NCI-H526 (cell line): ENCODE data around the gene WLS.

ENCODE experiments used
- DNase-seq, 2 experiments: peaks; one replicate each; lab custom pipeline; 2025; lab: John Stamatoyannopoulos, UW

Gene WLS

DNA sequence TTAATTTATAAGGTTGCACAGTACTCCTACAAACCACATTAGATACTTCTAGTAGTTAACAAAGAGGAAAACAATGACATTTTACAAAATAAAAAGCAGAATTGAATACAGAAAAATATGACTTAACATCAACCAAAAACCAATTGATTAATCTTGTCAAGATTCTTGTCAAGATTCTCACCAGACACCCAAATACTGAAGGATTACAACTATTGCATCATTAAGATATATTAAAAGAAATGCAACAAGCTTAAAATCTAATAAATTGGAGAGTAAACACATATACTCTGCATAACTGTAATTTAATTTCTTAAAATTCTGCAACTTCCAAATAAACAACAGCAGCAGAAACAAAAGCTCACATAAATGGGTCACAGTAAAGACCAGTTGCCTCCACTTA lies 4.7 kb downstream of the WLS start:
- no peak for DNase-seq

DNA sequence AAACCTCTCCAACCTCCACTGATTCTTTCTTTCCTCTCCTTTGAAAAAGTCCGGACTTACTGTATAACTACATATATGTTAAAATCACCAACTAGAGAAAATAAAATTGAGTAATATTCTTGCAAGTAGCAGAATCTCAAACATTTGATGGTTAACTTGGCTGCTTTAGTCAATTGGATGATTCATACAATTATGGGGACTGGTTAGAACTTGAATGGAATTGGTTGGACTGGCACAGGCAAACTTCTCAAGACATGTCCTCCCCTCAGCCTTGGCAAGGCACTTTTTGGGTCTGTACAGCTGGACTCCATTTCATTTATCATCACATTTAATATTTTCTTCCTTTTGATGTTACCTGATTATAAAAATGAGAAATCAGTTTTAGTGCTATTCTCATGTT lies 6.5 kb downstream of the WLS start:
- no peak for DNase-seq

DNA sequence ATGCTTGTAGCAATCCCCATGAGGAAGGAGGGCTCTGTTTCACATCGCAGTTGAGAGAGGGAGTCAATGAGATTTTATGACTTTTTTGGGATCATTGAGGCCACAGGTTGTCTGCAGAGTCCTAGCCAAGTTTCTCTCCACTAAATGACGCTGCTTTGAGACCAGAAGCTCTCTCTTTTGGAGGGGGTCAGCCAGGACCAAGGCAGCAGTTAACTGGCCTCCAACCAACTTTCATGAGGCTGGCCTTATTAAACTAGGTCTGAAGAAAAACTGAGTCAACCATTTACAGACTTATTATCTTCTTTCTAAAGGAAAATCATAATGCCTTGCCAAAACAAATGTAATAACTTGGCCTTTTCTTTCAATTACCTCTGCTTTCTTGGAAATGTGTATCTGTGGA lies 8.6 kb downstream of the WLS start:
- no peak for DNase-seq

DNA sequence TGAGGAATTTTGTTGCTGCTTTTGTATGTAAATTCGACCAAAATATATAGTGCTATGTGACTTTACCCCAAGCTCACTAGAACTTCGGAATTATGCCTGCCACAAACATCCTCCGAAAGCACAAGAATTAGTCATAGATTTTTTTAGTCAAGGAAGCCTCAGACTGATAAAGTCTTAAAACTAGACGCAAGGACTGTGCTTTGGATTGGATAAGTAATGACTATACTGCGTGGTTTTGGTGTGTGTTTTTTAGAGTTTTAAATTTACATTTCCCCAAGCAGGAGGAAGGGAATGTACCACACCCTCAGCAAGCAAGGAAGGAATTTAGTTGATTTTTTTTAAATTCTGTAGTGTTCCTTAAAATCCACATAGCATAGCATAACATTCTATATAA lies 10.3 kb downstream of the WLS start:
- no peak for DNase-seq

DNA sequence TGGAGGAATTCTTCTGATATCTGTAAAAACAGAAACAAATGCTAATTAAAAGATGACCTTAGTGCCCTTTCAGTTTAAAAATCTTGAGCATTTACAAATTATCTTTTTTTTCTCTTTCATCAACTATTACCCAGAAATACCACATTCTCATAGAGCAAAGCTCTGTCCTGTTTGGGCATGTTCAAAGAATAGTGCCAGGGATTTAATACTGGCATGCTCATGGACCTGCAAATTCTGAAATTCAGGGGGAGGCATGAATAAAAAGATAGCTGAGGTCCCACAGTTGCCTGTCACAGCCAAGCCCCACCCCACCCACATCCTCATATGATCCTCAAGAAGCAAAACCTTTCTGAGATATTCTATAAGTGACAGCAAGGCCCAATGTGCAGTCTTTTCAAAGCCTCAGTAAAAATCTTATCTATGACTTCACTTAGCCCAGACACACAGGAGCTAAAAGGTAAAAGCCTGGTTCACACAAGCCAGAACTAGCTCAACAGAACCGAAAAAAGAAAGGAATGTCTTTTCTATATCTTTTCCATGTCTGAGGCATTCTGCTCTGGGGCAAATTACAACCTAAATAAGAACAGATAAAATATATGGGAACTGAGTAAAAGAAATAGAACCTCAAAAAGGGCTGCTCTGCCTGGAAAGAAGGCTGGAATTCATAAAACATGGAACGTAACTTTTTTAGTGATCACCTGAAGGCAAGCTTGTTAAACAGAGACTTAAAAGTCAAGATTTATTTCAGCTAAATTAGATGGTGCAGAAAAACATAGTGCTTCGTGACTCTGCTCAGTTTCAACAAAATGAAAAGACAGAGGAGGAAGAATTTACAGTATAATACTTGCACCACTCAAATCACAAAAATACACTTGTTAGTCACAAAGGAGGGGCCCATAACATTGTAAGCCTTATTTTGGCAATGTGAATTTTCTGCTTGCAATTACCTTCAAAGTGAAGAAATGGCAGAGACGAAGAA lies 11.0 kb downstream of the WLS start:
- no peak for DNase-seq

DNA sequence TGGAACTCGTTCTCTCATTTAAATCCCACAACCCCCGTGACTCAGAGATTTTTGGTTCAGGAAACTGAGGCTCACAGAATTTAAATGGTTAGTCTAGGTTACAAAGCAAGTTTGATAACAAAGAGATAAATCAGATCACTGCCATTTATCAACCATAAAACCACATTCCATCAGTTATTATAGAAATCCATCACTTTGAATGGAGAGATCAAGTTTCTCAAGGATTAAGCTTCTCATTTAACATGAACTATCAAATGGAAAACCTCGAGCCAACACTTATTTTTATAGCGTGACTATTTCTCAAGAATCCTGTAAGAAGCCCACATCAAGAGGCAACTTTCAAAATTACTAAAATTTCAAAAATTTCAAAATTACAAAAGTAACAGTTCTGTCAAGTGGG lies 11.9 kb downstream of the WLS start:
- no peak for DNase-seq

DNA sequence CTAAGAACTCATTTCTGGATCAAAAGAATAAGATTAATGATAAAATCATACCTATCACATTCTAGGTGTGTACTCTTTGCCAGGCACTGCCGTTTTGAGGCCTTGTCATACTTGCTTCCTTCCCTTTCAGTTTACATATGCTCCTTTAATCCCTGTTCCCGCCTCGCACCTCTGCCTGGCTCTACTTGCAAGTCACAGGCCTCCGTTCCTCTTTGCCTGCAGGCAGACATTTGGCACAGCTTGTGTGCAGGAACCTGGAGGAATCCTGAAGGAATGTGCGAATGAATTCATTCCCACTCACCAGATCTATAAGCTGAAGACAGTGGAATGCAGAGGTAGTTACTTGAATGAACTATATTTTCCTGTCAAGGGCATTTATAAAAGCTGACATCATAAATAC lies 13.8 kb downstream of the WLS start:
- DNase-seq = no peak

DNA sequence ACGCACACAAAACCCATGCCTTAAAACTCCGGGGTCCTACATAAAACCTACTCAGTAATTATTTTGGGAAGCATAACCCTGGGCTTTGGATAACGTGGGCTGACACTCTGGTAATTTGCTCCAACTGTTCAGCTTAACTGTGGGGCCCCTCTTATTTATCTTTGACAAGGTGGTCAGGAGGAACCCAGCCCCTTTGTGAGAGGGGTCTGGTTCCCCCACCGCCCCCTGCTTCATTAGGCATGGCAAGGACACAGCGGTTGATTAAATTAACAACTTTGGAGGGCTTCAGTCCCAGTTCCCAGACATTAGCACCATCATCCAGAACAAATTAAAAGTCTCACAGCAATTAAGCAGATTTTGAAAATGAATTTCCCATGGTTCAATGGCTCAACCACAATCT lies 14.7 kb downstream of the WLS start:
- DNase-seq = no peak

DNA sequence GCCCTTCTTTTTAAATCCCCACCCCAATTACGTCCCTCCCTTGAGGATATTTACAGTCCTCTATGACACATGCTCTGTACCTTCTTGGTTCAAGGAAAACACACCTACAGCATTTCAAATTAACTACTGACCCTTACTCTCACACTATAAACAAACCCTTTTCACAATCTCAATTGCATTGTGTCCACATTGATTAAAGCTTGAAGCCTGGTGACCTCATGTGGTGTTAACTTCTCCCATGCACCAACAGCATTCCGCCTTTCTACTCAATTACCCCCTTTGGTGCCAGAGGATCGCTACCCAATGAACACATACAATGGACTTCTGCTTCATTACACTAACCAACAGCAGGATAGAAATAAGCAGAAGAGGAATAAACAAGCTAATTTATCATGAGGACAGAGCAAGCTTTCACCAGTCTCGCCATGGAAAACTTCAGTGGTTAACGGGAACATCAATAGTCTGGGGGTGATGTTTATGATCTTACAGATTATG lies 15.2 kb downstream of the WLS start:
- DNase-seq = no peak

DNA sequence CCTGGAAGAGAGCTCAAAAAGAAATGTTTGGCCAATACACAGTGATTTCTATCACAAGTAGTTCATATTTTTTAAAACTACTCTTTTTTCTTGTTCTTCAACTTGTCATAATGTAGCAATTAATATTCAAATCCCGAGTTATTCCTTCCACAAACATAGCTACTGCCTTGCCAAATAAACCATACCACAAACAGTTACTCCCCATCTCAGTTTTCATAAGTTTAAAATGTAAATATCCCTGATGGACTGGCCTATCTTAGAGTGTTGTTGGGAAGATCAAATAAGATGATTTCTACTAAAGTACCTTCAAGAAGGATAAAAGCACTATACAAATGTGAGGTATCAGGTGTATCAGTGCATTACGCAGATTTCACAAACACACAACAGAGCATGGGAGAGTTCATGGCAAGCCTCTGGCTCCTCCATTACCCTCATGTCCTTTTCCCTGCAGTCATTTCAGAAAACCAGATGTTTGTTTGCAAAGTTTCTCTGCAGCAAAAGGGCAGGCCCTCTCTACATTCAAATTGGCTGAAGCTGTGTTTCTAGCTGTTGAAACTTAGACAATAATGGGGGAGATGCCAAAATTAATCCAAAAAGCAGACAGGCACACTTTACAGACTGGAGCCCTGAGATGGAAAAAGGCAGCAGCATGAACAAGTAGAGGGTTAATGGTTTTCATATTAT lies 16.1 kb downstream of the WLS start:
- DNase-seq = no peak

DNA sequence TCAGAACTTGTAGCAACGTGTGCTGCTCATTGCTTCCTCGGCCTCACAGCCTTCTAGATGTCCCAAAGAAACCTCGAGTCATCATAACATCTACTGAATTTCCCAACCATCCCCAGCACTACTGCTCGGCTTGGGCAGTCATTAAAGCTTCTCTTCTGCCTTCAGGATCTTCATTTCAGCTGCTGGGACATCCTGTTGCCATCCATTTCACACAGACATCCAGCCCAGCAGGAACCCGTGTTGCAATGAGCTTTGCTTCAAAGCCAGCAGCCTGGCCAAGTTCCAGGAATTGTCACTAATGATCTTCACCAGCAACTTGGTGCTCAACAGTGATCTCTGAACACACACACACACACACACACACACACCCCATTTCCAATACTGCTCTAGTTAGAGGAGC lies 18.5 kb downstream of the WLS start:
- no peak for DNase-seq

DNA sequence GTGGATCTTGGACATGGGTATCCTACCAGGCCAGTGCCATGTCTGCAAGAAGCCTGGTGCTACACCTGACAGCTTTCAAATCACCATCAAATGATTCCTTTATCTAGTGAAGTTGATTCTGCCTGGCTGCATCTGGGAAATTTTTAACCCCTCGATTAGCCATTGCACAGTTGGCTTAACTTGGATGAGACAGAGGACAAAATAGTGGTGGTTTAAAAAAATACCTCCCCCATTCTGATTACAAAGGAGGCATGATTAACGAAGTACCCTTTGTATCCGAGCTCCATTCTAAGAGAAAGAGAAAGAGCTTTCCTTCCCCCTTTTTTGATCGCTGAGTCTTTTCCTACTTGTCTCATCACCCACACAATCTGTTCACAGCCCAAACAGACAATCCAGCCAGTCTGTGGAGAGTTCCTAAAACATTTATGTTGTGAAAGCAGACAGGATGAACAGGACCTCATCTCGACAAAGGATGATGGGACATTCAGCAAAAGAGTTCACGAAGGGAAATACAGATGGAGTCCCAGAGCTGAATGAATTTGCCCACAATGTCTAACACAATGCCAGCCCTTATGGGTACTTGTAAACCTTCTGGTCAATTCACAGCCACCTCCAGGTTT lies 20.5 kb downstream of the WLS start:
- DNase-seq = no peak

DNA sequence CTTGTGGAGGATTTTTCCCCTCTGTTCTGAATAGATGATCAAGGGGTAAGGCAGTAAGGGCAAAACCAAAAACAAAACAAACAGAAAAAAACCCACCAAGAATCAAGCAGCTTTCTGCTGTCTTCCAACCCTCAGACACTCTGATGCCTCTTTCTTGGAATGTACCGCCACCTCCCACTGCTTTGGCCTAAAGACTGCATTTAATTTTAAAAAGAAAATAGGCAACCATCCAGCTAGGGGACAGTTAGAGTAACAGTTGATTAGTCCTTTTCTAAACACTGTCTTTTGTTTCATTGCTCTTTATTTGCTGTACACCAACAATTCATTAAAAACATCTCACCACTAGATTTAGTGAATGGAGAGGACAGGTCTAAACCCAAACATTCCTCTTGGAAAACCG lies 21.5 kb downstream of the WLS start:
- no peak for DNase-seq

DNA sequence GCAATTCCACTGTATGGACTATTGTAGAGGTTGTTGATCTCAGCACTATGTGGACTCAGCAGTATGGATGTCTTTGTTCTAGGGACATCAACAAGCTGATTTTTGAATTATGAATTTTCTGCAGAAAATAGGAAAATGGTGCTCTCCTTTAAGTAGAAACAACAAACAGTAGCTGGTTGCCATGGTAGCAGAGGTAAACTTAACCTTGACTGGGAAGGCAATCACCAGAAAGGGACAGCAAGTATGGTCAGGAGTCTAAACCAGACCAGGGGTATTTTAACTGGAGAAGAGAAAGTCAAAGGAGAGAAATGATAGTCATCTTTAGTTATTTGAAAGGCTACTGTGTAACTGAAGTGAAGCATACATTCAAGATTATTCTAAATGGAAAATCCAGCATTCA lies 22.3 kb downstream of the WLS start:
- DNase-seq = no peak

DNA sequence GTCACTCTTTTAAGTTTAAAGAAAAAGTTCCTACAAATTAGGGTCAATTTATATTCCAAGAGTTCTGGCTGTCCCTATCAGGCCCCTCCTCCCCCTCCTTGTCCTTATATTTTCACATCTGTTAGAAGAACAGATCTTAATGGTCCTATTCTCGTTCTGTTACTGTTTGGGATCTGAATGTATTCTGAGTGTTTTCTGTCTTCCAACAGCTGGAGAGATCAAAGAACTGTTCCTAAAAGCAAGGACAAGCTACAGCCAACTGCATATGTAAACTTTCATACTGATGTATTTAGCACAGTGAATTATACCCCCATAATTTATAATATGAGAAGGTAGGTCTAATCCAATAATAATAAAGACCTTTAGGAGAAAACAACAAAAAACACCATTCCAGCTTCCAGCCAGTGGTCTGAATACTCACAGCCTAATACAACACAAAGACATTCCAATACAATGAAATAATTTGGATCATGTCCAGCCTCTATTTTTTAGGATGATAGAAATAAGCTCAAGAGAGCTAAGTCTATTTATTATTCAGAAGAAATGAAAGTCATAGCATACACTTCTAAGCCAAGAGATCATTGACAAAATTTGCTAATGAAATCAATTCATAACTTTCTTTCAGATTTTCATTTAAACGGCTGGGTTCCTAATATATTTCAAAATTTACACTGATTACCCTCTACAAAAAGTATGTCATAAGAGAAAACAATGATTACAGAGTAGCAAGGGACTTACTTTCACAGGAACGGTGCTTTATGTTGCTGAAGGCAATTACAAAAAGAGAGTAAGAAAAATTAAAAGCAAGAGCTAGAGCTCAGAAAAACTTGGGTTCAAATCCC lies 25.3 kb downstream of the WLS start:
- no peak for DNase-seq

DNA sequence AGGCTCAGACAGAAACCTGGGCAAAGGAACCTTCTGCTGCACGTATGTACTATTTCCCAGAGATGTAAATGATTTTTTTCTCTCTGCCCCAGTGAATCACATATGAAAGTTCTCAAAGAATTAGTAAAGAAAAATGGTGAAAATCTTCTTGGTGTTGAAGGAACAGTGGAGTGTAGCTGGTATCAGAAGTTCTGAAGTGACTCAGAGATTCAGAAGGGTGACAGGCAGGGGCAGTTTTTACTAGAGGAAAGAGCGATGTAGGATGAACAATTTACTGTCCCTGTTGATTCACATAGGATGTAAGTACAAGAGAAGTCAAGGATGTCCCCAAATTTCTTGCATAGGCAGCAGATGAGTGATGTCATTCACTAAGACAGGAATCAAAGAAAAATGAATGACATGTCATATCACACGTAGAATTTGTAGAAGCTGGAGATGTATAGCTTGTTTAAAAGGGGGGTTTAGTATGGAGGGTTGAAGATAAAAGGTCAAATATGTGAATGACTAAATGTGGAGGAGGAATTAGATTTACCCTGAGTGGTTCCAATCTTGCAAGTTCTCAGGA lies 26.4 kb downstream of the WLS start:
- DNase-seq = no peak

DNA sequence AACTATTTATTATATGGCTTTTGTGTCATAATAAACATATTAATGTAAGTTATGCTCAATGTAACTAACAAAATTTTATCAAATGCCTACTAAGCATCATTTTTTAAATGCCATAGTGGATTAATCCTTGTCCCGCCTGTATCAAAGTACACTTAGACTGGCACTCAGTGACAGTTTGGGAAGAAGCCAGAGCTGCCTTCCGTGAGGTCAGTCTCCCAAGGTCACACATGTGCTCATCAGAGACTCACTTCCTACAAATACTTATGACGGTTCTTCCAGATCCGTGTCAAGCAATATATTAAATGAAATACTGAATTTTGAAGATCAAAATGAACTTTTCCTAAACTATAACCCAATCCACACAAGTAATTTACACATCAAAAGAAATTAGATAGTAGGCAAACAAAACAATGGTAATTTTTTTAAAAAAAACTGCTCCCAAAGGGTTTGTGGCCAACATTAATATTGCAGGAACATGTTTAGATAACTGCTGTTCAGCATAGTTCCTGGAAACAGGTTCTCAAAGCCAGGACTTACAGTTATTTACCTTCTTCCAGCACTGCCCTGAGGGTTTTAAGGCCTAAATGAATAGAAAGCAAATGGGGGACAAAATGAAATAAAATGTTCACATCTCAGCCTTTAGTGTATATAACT lies 27.2 kb downstream of the WLS start:
- DNase-seq = peak; percentile 3

DNA sequence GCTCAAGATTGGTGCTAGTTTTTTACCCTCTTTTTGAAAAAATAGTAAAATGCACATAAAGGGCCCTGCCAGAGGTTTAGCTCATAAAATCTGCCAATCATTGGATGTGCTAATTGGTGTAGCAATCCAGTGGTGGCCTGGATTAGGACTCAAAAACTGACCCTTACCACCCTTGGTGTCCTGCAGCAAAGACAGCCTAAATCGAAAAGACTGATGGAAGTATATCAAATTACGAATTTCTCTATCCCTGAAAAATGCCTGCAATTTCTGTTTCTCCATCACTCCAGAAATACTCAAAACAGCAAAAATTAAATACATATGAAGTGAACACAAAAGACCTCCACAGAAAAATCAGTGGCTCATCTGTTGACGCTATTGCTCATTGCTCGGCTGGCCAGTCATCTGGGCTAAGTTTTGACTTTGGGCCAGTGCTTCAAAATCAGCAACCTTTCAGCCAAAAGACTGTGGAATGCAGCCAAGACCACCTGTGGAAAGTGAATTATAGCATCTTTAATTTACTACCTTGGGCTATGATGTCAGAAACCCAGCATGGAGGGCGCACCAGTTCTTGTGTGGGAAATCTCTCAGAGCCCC lies 30.0 kb downstream of the WLS start:
- no peak for DNase-seq

DNA sequence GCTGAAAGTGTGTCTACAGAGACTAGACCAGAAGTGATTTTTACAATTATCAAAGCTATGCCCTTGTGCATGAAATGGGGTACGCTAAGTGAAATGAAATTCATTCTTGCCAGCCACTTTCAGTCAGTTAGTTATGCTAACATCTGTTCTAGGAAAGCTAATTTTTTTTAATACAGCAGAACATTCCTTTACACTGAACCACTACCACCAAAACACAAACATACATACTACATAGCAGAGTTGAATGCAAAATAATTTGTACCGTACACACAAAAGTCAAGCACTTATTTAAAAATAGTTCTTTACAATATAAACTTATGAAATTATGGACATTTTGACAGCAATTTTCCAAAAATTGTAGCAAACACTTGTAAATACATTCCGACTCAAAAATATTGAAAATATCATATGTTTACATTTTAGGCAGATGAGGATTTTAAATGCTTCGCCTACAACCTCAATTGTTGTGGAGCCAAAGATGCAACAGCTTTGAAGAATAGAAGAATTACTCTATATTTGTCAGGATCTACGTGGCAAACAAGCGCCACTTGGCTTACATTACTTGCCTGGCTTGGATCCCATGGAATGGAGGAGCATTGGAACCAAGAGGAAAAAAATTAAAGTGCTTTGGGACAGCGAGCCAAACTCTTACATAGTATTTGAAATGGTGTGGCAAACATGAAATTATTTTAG lies 30.6 kb downstream of the WLS start:
- DNase-seq = no peak

DNA sequence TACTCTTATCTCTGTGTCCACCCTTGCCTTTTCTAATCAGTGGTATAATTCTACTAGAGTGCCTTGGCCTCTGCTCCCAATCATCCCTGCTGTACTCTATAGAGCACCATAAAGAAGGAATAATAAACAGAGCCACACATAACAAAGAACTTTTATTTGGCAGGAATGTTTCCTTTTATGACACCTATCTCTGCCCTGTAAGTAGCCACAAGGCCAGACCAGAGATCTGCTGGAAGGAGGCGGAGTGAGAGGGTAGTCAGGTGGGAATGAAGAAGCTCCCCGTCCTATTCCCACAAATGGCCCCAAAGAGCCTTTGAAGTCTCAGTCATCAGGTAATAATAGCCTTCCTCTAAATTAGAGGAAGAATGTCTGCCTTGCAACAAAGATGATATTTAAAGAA lies 32.7 kb downstream of the WLS start:
- no peak for DNase-seq
